Natural killer cell (primary cell): ENCODE measurements around the gene ZNF579. TPM values are rescaled to one million over a fixed set of nuclear protein-coding genes. Genes with fewer than 3 reads are reported as not detected.
A peak's percentile ranks its signal among the peaks of the same experiment; 100 is the strongest.

ENCODE experiments used
- ATAC-seq, 3 donors: fragments of 150-1000 bp in 2 of 3; fragments of 200-7000 bp in 1 of 3; cut with Tn5 transposase; 1 replicate in 1 of 3; 2 replicates in 2 of 3; pipeline ENCODE4 v1.10.0; 2021; ENCODE audit warnings: mild to moderate bottlenecking in 2 of 3, moderate library complexity in 2 of 3
- DNase-seq, 2 donors: peaks; one replicate each; pipeline versions ENCODE4 v3.0.0 to v3.0.0-alpha.2; 2013 to 2021; ENCODE audit warnings: mixed read lengths in 1 of 2
- H3K27ac ChIP-seq: one replicate; pipeline ENCODE4 v1.5.1; 2013; ENCODE audit warnings: mild to moderate bottlenecking, low read length
- H3K27me3 ChIP-seq: one replicate; pipeline ENCODE4 v1.6.1; 2013; ENCODE audit warnings: low read length; ENCODE audit not compliant: control insufficient read depth, insufficient read depth
- H3K36me3 ChIP-seq: one replicate; pipeline ENCODE4 v1.6.1; 2013; ENCODE audit warnings: low read length; ENCODE audit not compliant: control insufficient read depth, insufficient read depth
- H3K4me1 ChIP-seq: one replicate; pipeline ENCODE4 v1.6.1; 2013; ENCODE audit warnings: low read length; ENCODE audit not compliant: control insufficient read depth, insufficient read depth
- H3K4me3 ChIP-seq: one replicate; pipeline ENCODE4 v1.5.1; 2013; ENCODE audit warnings: low read length
- H3K9me3 ChIP-seq: one replicate; pipeline ENCODE4 v1.6.1; 2013; ENCODE audit warnings: low read length; ENCODE audit not compliant: control insufficient read depth, insufficient read depth
- H3K27ac Mint-ChIP-seq, 2 donors: one replicate each; pipeline ENCODE4 v1.8.0; 2022; ENCODE audit warnings: mild to moderate bottlenecking in 2 of 2, mixed read lengths in 2 of 2, moderate library complexity in 1 of 2
- H3K27me3 Mint-ChIP-seq, 2 donors: one replicate each; pipeline ENCODE4 v1.8.0; 2022; ENCODE audit warnings: low read depth in 2 of 2, mixed read lengths in 2 of 2
- H3K36me3 Mint-ChIP-seq: one replicate; pipeline ENCODE4 v1.8.0; 2022; ENCODE audit warnings: mixed read lengths
- H3K4me1 Mint-ChIP-seq, 2 donors: one replicate each; pipeline ENCODE4 v1.8.0; 2022; ENCODE audit warnings: mixed read lengths in 2 of 2
- H3K4me3 Mint-ChIP-seq: one replicate; pipeline ENCODE4 v1.8.0; 2022; ENCODE audit warnings: mild to moderate bottlenecking, moderate library complexity, mixed read lengths
- H3K9me3 Mint-ChIP-seq, 2 donors: one replicate each; pipeline ENCODE4 v1.8.0; 2022; ENCODE audit warnings: mixed read lengths in 2 of 2
- WGBS: methylation state at CpG from one replicate; pipeline ENCODE4 v1.1.7; 2013; ENCODE audit warnings: missing lambda C conversion rate; ENCODE audit not compliant: insufficient coverage; 5-methylcytosine and 5-hydroxymethylcytosine counted together
- intact Hi-C: fragments of 100-400 bp; cut with micrococcal nuclease; formaldehyde crosslinking; loops from one replicate; pipeline ENCODE4 v1.14.2; 2022
- total RNA-seq, 4 donors: library from RNA; stranded (reverse); fragments of 120-200 nt in 1 of 4; gene quantifications; one replicate each; pipeline versions ENCODE4 v1.2.3 to v1.2.4, GENCODE V29; 2013 to 2022
- TF ChIP-seq, protein P1 (sequence below): fragments of 200-600 bp; IDR thresholded peaks from one replicate; pipeline ENCODE4 v1.8.0; 2022; ENCODE audit warnings: antibody characterized with exemption

Gene ZNF579, protein sequence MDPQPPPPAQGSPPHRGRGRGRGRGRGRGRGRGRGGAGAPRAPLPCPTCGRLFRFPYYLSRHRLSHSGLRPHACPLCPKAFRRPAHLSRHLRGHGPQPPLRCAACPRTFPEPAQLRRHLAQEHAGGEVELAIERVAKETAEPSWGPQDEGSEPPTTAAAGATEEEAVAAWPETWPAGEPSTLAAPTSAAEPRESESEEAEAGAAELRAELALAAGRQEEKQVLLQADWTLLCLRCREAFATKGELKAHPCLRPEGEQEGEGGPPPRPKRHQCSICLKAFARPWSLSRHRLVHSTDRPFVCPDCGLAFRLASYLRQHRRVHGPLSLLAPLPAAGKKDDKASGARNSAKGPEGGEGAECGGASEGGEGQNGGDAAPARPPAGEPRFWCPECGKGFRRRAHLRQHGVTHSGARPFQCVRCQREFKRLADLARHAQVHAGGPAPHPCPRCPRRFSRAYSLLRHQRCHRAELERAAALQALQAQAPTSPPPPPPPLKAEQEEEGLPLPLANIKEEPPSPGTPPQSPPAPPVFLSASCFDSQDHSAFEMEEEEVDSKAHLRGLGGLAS
- 10 to 100 TPM in 1 of 3 donors, 1 to 10 TPM in 2; 8.3 to 11.2 (median 9.5) TPM for total RNA-seq
- 2.2 TPM for total RNA-seq (2013)

DNA sequence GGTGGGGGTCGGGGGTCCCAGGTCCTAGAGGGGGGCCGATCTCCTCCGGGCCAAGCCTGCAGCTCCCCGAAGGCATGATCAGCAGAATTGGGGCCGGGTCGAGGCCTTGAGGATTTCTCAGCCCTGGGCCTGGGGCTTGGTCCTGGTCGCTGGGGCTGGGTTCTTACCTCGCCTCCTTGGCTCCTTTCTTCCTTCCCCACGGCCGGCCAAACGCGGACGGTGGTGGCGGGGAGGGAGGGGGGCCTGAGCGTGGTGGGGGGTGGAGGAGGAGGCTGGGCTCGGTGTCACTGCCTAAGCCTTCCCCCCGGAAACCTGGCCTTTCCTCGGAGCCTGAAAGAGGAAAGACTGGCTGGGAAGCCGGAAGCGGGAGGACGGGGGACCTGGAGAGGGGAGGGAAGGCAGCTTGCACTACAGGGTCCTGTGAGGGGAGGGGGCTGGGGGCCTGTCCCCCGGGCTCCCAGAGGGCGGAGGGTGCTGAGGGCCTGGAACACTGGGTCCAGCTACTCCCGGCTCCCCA is at the start of gene ZNF579:
ZNF579 (minus strand) TSS at position 221 of the 517 bp plus-strand sequence. CDS start 1,209 bp downstream, outside the sequence.
- H3K9me3 ChIP-seq = no peaks in the 10 kb centered on the region
- peak within 1 kb of the TSS; percentile 78 for H3K27ac ChIP-seq
- peaks cover 20% of the 10 kb centered on the region for H3K4me1 ChIP-seq
- under 1% methylated on average over 16 of the region's 24 CpGs for WGBS
- TF ChIP-seq, protein P1, sequence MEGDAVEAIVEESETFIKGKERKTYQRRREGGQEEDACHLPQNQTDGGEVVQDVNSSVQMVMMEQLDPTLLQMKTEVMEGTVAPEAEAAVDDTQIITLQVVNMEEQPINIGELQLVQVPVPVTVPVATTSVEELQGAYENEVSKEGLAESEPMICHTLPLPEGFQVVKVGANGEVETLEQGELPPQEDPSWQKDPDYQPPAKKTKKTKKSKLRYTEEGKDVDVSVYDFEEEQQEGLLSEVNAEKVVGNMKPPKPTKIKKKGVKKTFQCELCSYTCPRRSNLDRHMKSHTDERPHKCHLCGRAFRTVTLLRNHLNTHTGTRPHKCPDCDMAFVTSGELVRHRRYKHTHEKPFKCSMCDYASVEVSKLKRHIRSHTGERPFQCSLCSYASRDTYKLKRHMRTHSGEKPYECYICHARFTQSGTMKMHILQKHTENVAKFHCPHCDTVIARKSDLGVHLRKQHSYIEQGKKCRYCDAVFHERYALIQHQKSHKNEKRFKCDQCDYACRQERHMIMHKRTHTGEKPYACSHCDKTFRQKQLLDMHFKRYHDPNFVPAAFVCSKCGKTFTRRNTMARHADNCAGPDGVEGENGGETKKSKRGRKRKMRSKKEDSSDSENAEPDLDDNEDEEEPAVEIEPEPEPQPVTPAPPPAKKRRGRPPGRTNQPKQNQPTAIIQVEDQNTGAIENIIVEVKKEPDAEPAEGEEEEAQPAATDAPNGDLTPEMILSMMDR = no peak
- DNase-seq (peak; percentile 71 to 85), ATAC-seq (peak; percentile 78 to 84 (median 79))
- Mint-ChIP-seq H3K9me3 (no peaks in the 10 kb centered on the region), H3K4me1 (peaks cover 25 to 27% of the 10 kb centered on the region in 2 donors), H3K27ac (peak within 1 kb of the TSS; percentile 43 to 82), H3K27me3 (peaks cover 9 to 15% of the 10 kb centered on the region in 2 donors), H3K36me3 (no peaks in the 10 kb centered on the region), H3K4me3 (peak within 1 kb of the TSS; percentile 83)
- H3K4me3 ChIP-seq = peak within 1 kb of the TSS; percentile 68
- H3K27me3 ChIP-seq = no peaks in the 10 kb centered on the region
- H3K36me3 ChIP-seq = no peaks in the 10 kb centered on the region
- intact Hi-C loops = loop anchor here (2.0 kb wide), 1 partner anchor 62 kb away; the partner anchor contains the start of gene ZNF581

- Mint-ChIP-seq H3K4me3 (peak overlapping the region; percentile 6), H3K27me3 (no peaks in the 10 kb centered on the region), H3K9me3 (no peaks in the 10 kb centered on the region), H3K27ac (no peak overlapping the region), H3K36me3 (no peaks in the 10 kb centered on the region), H3K4me1 (peaks cover 14 to 18% of the 10 kb centered on the region in 2 donors)
- ATAC-seq (no peak), DNase-seq (peak in 1 of 2 donors; percentile 90)
- intact Hi-C loops = no loop called here
- H3K4me3 ChIP-seq = no peak overlapping the region
- no peak overlapping the region for H3K27ac ChIP-seq
- TF ChIP-seq, protein P1 = no peak
- no peaks in the 10 kb centered on the region for H3K27me3 ChIP-seq
- H3K36me3 ChIP-seq = no peaks in the 10 kb centered on the region
- peaks cover 10% of the 10 kb centered on the region for H3K4me1 ChIP-seq
- H3K9me3 ChIP-seq = no peaks in the 10 kb centered on the region
- WGBS = 68% methylated on average over 10 of the region's 11 CpGs
These were observed 45.7 kb upstream of the ZNF579 start for GRCh38 chr19:55626350-55626749.

- H3K4me1 Mint-ChIP-seq = peaks cover 14 to 27% of the 10 kb centered on the region in 2 donors
- no peaks in the 10 kb centered on the region for H3K9me3 Mint-ChIP-seq
- TF ChIP-seq, protein P1 = no peak
- H3K27me3 Mint-ChIP-seq = no peaks in the 10 kb centered on the region
- no peaks in the 10 kb centered on the region for H3K36me3 ChIP-seq
- peak overlapping the region; percentile 88 to 98 for H3K27ac Mint-ChIP-seq
- H3K9me3 ChIP-seq = no peaks in the 10 kb centered on the region
- no peaks in the 10 kb centered on the region for H3K36me3 Mint-ChIP-seq
- peaks cover 19% of the 10 kb centered on the region for H3K4me1 ChIP-seq
- peak overlapping the region; percentile 97 for H3K27ac ChIP-seq
- H3K27me3 ChIP-seq = no peaks in the 10 kb centered on the region
- peak overlapping the region; percentile 64 for H3K4me3 ChIP-seq
- H3K4me3 Mint-ChIP-seq = peak overlapping the region; percentile 87
- no peak for ATAC-seq
- 56% methylated on average over 11 of the region's 11 CpGs for WGBS
- intact Hi-C loops = no loop called here
- DNase-seq = no peak
These were observed 44.3 kb upstream of the ZNF579 start for GRCh38 chr19:55625004-55625326.
